Fibroblast of gingiva (primary cell): ENCODE results near the gene CEND1.

Experiments
- DNase-seq: peaks from one replicate; pipeline ENCODE4 v3.0.0-alpha.2; 2011; ENCODE audit warnings: low read depth

The CEND1 gene

GRCh38 chr11:827146-827896, 37.4 kb upstream of the CEND1 start:
- no peak for DNase-seq

GRCh38 chr11:826836-827145, 36.9 kb upstream of the CEND1 start:
- DNase-seq = no peak

GRCh38 chr11:826227-826621, 36.3 kb upstream of the CEND1 start:
- DNase-seq = no peak

- DNase-seq = no peak
Observed at GRCh38 chr11:825366-826226, 35.7 kb upstream of the CEND1 start.

- no peak for DNase-seq
Observed at GRCh38 chr11:824942-825341, 35.1 kb upstream of the CEND1 start.

GRCh38 chr11:824292-824880, 34.5 kb upstream of the CEND1 start:
- no peak for DNase-seq

- DNase-seq = no peak
Observed at GRCh38 chr11:823441-824291, 33.8 kb upstream of the CEND1 start.

- DNase-seq = no peak
Observed at GRCh38 chr11:821512-822371, 31.9 kb upstream of the CEND1 start.

GRCh38 chr11:820655-821511, 31.0 kb upstream of the CEND1 start:
- peak; percentile 89 for DNase-seq

GRCh38 chr11:819943-820649, 30.2 kb upstream of the CEND1 start:
- peak; percentile 69 for DNase-seq

GRCh38 chr11:819129-819931, 29.4 kb upstream of the CEND1 start:
- DNase-seq = peak; percentile 89

- peak; percentile 81 for DNase-seq
Observed at GRCh38 chr11:818396-819128, 28.7 kb upstream of the CEND1 start, which contains the start of gene PNPLA2. Gene PNPLA2, plus strand, starts transcription at chr11:818914. Its CDS starts 805 bp downstream, at chr11:819719.

GRCh38 chr11:816433-816779, 26.5 kb upstream of the CEND1 start:
- DNase-seq = no peak

GRCh38 chr11:815675-816432, 26.0 kb upstream of the CEND1 start:
- no peak for DNase-seq

- no peak for DNase-seq
Observed at GRCh38 chr11:813456-814096, 23.7 kb upstream of the CEND1 start.

GRCh38 chr11:813072-813455, 23.2 kb upstream of the CEND1 start:
- DNase-seq = no peak

GRCh38 chr11:812390-812789, 22.5 kb upstream of the CEND1 start:
- no peak for DNase-seq
